Neural cell (in vitro differentiated cells): Measurements from ENCODE around the gene TPR. TPM values are rescaled to one million over a fixed set of nuclear protein-coding genes. Genes with fewer than 3 reads are reported as not detected.
"Not testable (repeated sequence)": the region's sequence is repeated elsewhere in the genome, so short reads cannot be mapped to it uniquely, and the experiment has no call there.

Experiments
- H2AFZ ChIP-seq: fragments of 200-600, 300-800 bp; sonication (generic), shearing (Covaris generic); 2 replicates; pipeline ENCODE4 v1.6.0; 2014; ENCODE audit warnings: low read depth, mild to moderate bottlenecking, antibody characterized with exemption, low read length, moderate library complexity
- H3F3A ChIP-seq: fragments of 200-600 bp; shearing (Covaris generic); 2 replicates; pipeline ENCODE4 v1.6.1; 2016; ENCODE audit warnings: mild to moderate bottlenecking, moderate library complexity, mixed read lengths, antibody characterized with exemption, low read length; ENCODE audit not compliant: insufficient read depth, poor library complexity, severe bottlenecking
- H3K27ac ChIP-seq: fragments of 200-600, 300-800 bp; sonication (generic), shearing (Covaris generic); 2 replicates; pipeline ENCODE4 v1.5.1; 2014; ENCODE audit warnings: mild to moderate bottlenecking, low read length, moderate library complexity
- H3K27me3 ChIP-seq: fragments of 300-800, 200-600 bp; sonication (generic), shearing (Covaris generic); 2 replicates; pipeline ENCODE4 v1.6.0; 2014; ENCODE audit warnings: mild to moderate bottlenecking, low read depth, low read length, moderate library complexity; ENCODE audit not compliant: insufficient read depth
- H3K36me3 ChIP-seq: fragments of 300-800, 200-600 bp; sonication (generic), shearing (Covaris generic); 2 replicates; pipeline ENCODE4 v1.5.1; 2014; ENCODE audit warnings: mild to moderate bottlenecking, antibody characterized with exemption, low read length, moderate library complexity; ENCODE audit not compliant: insufficient read depth
- H3K4me2 ChIP-seq: fragments of 300-800, 200-600 bp; sonication (generic), shearing (Covaris generic); 2 replicates; pipeline ENCODE4 v1.6.0; 2014; ENCODE audit warnings: mild to moderate bottlenecking, low read length
- H3K4me3 ChIP-seq: fragments of 300-800, 200-600 bp; sonication (generic), shearing (Covaris generic); 2 replicates; pipeline ENCODE4 v1.5.1; 2014; ENCODE audit warnings: mild to moderate bottlenecking, low read length, moderate library complexity
- H3K79me2 ChIP-seq: fragments of 200-600 bp; shearing (Covaris generic); replicated peaks from 2 replicates; pipeline ENCODE4 v1.6.0; 2014; ENCODE audit warnings: mild to moderate bottlenecking, low read length, moderate library complexity; ENCODE audit not compliant: insufficient read depth
- H3K9ac ChIP-seq: fragments of 300-800, 200-600 bp; sonication (generic), shearing (Covaris generic); 2 replicates; pipeline ENCODE4 v1.6.1; 2016; ENCODE audit warnings: mild to moderate bottlenecking, low read length, mixed read lengths
- H3K9me2 ChIP-seq: fragments of 200-600 bp; shearing (Covaris generic); 2 replicates; pipeline ENCODE4 v1.6.1; 2016; ENCODE audit warnings: mild to moderate bottlenecking, low read length, mixed read lengths; ENCODE audit not compliant: insufficient read depth
- H3K9me3 ChIP-seq: fragments of 200-600, 300-800 bp; sonication (generic), shearing (Covaris generic); 2 replicates; pipeline ENCODE4 v1.6.1; 2016; ENCODE audit warnings: mild to moderate bottlenecking, mixed run types, low read length, moderate library complexity, mixed read lengths
- H4K20me1 ChIP-seq: fragments of 200-600 bp; shearing (Covaris generic); 2 replicates; pipeline ENCODE4 v1.6.1; 2016; ENCODE audit warnings: mild to moderate bottlenecking, mixed run types; ENCODE audit not compliant: insufficient read depth
- EP300 ChIP-seq: fragments of 450-650 bp; conservative IDR thresholded peaks from 2 replicates; pipeline ENCODE4 v1.6.1; 2014; ENCODE audit warnings: antibody characterized with exemption, mild to moderate bottlenecking, moderate library complexity; ENCODE audit not compliant: poor library complexity, severe bottlenecking
- EZH2 ChIP-seq: fragments of 200-600, 300-800 bp; shearing (Covaris generic), sonication (generic); IDR thresholded peaks from 2 replicates; pipeline ENCODE4 v1.6.1; 2014; ENCODE audit warnings: antibody characterized with exemption, low read length, borderline replicate concordance, mild to moderate bottlenecking; ENCODE audit not compliant: insufficient read depth, poor library complexity, severe bottlenecking
- MXI1 ChIP-seq: fragments of 450-650 bp; conservative IDR thresholded peaks from 2 replicates; pipeline ENCODE4 v1.6.1; 2014; ENCODE audit warnings: antibody characterized with exemption, mild to moderate bottlenecking; ENCODE audit not compliant: poor library complexity, severe bottlenecking
- POLR2AphosphoS5 ChIP-seq: IDR thresholded peaks from 2 replicates; pipeline ENCODE4 v1.6.1; 2012
- RAD21 ChIP-seq: fragments of 450-650 bp; conservative IDR thresholded peaks from 2 replicates; pipeline ENCODE4 v1.6.1; 2014; ENCODE audit warnings: antibody characterized with exemption, mild to moderate bottlenecking, moderate library complexity
- SMC3 ChIP-seq: fragments of 450-650 bp; conservative IDR thresholded peaks from 2 replicates; pipeline ENCODE4 v1.6.1; 2014; ENCODE audit warnings: antibody characterized with exemption, mild to moderate bottlenecking, moderate library complexity; ENCODE audit not compliant: poor library complexity
- TAF1 ChIP-seq: IDR thresholded peaks from 2 replicates; pipeline ENCODE4 v1.6.1; 2012; ENCODE audit warnings: low read depth
- polyA plus RNA-seq: library from polyadenylated mRNA; depleted of rRNA; stranded (reverse); fragments of >200 nt; gene quantifications from 2 replicates; pipeline ENCODE4 v1.2.3, GENCODE V29; 2014
- TF ChIP-seq, protein P1 (sequence below): fragments of 450-650 bp; IDR thresholded peaks from 2 replicates; pipeline ENCODE4 v1.5.1; 2014; ENCODE audit warnings: antibody characterized with exemption, mild to moderate bottlenecking, moderate library complexity; ENCODE audit not compliant: poor library complexity, severe bottlenecking
- TF ChIP-seq, protein P2 (sequence below): IDR thresholded peaks from 2 replicates; pipeline ENCODE4 v1.6.1; 2012; ENCODE audit warnings: borderline replicate concordance

TPR gene
- polyA plus RNA-seq, 1 donor from 2014 or later: 91.2 TPM

DNA sequence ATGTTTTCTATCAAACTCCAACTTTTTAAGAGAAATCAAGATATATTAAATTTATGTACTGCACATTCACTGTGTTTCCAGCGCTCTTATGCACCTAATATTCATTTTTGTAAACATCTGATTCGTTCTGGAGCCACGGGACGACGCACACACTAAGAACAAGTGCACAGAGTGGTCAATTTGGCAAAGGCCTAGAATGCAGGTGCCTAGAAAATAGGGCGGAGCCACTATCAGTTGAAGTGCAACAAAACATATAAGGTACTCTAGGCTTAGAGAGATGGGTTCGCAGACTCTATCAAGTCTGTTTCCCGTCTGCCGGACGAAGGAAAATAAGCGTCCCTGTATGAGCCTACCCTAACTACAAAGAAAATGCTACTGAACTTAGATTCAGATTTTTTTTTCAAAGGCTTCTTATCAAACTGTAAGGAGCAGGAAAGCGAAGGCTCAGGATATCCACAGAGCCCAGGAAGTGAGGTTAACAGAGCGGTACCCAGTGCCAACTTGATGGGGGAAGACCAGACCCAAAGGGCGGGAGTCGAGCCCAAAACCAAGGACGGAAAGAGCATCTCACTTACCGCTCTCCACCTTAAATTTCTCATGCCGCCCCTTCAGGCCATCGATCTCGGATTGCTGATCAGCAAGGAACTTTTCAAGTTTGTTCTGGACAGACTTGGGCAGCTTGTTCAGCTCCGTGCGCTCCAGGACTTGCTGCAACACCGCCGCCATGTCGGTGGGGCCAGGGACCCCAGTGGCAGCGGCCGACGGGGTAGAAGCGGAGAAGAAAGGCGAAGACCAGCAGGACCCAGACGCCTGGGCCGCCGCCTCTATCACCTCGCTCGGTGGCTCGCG is 526 bp downstream of the TPR start (continued):
- TF ChIP-seq SMC3: no peak

DNA sequence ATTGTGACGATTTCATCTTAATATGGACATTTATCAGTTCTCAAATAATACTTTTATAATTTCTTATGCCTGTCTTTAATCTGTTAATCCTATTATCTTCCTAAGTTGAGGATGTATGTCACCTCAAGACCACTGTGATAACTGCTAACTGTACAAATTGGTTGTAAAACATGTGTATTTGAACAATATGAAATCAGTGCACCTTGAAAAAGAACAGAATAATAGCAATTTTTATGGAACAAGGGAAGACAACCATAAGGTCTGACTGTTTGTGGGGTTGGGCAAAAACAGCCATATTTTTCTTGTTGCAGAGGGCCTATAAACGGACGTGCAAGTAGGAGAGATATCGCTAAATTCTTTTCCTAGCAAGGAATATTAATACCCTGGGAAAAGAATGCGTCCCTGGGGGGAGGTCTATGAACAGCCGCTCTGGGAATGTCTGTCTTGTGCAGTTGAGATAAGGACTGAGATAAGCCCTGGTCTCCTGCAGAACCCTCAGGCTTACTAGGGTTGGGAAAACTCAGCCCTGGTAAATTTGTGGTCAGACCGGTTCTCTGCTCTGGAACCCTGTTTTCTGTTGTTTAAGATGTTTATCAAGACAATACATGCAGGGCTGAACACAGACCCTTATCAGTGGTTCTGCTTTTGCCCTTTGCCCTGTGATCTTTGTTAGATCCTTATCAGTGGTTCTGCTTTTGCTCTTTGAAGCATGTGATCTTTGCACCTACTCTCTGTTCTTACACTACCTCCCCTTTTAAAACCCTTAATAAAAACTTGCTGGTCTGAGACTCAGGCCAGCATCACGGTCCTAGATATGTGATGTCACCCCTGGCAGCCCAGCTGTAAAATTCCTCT is 27.0 kb downstream of the TPR start:
- H3K36me3 ChIP-seq: peaks cover 14% of the 10 kb centered on the region
- not testable (repeated sequence) for H3K9me3 ChIP-seq, H3K4me2 ChIP-seq, H3K27me3 ChIP-seq, H2AFZ ChIP-seq, H4K20me1 ChIP-seq, H3K27ac ChIP-seq, H3K79me2 ChIP-seq, H3F3A ChIP-seq, H3K9me2 ChIP-seq, H3K9ac ChIP-seq, H3K4me3 ChIP-seq

DNA sequence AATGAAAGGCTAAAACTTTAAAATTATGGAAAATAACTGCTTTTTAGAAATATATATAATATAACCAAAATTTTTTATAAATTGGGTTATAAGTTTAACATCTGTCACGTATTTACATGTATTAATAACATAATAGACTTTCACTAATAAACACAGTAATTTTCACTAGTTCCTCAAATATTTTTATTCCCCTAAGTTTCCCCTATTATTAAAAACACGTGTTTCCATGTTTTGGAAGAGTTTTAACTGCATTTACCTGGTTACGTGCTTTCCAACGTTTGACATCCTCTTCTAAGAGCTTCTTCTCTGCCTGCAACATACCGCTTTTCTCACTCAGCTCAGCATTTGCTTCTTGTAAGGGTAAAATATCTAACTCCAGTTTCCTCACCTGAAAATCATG is 34.3 kb downstream of the TPR start:
- Histone ChIP-seq H3K4me2 (no peak overlapping the region), H3K9me2 (no peaks in the 10 kb centered on the region), H3K4me3 (no peak overlapping the region), H4K20me1 (no peaks in the 10 kb centered on the region), H3K27ac (no peak overlapping the region), H3K9me3 (no peaks in the 10 kb centered on the region), H3K9ac (no peak overlapping the region), H2AFZ (no peak overlapping the region), H3K27me3 (no peaks in the 10 kb centered on the region), H3F3A (no peaks in the 10 kb centered on the region), H3K36me3 (peaks cover 11% of the 10 kb centered on the region), H3K79me2 (no peaks in the 10 kb centered on the region)
- TF ChIP-seq, protein P1, sequence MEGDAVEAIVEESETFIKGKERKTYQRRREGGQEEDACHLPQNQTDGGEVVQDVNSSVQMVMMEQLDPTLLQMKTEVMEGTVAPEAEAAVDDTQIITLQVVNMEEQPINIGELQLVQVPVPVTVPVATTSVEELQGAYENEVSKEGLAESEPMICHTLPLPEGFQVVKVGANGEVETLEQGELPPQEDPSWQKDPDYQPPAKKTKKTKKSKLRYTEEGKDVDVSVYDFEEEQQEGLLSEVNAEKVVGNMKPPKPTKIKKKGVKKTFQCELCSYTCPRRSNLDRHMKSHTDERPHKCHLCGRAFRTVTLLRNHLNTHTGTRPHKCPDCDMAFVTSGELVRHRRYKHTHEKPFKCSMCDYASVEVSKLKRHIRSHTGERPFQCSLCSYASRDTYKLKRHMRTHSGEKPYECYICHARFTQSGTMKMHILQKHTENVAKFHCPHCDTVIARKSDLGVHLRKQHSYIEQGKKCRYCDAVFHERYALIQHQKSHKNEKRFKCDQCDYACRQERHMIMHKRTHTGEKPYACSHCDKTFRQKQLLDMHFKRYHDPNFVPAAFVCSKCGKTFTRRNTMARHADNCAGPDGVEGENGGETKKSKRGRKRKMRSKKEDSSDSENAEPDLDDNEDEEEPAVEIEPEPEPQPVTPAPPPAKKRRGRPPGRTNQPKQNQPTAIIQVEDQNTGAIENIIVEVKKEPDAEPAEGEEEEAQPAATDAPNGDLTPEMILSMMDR: no peak
- TF ChIP-seq RAD21 (no peak), POLR2AphosphoS5 (no peak), EZH2 (no peak), MXI1 (no peak), SMC3 (no peak), TAF1 (no peak), EP300 (no peak)
- TF ChIP-seq, protein P2, sequence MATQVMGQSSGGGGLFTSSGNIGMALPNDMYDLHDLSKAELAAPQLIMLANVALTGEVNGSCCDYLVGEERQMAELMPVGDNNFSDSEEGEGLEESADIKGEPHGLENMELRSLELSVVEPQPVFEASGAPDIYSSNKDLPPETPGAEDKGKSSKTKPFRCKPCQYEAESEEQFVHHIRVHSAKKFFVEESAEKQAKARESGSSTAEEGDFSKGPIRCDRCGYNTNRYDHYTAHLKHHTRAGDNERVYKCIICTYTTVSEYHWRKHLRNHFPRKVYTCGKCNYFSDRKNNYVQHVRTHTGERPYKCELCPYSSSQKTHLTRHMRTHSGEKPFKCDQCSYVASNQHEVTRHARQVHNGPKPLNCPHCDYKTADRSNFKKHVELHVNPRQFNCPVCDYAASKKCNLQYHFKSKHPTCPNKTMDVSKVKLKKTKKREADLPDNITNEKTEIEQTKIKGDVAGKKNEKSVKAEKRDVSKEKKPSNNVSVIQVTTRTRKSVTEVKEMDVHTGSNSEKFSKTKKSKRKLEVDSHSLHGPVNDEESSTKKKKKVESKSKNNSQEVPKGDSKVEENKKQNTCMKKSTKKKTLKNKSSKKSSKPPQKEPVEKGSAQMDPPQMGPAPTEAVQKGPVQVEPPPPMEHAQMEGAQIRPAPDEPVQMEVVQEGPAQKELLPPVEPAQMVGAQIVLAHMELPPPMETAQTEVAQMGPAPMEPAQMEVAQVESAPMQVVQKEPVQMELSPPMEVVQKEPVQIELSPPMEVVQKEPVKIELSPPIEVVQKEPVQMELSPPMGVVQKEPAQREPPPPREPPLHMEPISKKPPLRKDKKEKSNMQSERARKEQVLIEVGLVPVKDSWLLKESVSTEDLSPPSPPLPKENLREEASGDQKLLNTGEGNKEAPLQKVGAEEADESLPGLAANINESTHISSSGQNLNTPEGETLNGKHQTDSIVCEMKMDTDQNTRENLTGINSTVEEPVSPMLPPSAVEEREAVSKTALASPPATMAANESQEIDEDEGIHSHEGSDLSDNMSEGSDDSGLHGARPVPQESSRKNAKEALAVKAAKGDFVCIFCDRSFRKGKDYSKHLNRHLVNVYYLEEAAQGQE: no peak
